Caco-2 (cell line): ENCODE results near the gene GPR150. TPM values are rescaled to one million over a fixed set of nuclear protein-coding genes. Genes with fewer than 3 reads are reported as not detected.

Experiments used
- BruUV-seq: library from RNA; stranded (reverse); fragments of 400-500 nt; replicated peaks from 2 replicates; lab custom pipeline; 2021; lab: Mats Ljungman, UMichigan
- CTCF ChIA-PET: fragments of 300-600 bp; sonication (Branson Sonifier 250); formaldehyde crosslinking; loops from one replicate; lab custom pipeline; 2022; ENCODE audit warnings: antibody characterized with exemption; lab: Charles Lee
- POLR2A ChIA-PET: fragments of 300-600 bp; sonication (Branson Sonifier 250); formaldehyde crosslinking; loops from one replicate; lab custom pipeline; 2022; ENCODE audit warnings: antibody characterized with exemption; lab: Charles Lee
- DNase-seq, 2 experiments: peaks; one replicate each; pipeline versions ENCODE4 v3.0.0 to v3.0.0-alpha.2; 2020 to 2022
- H3K27me3 ChIP-seq: replicated peaks from 2 replicates; pipeline ENCODE4 v1.6.0; 2011; ENCODE audit warnings: low read length; ENCODE audit not compliant: control insufficient read depth, insufficient read depth
- H3K36me3 ChIP-seq: 2 replicates; pipeline ENCODE4 v1.5.1; 2011; ENCODE audit warnings: low read length; ENCODE audit not compliant: control insufficient read depth, insufficient read depth
- H3K4me1 ChIP-seq: fragments of 250-450 bp; sonication (Bioruptor Pico); 2 replicates; pipeline ENCODE4 v1.5.1; 2020; ENCODE audit warnings: mild to moderate bottlenecking
- H3K4me3 ChIP-seq: 2 replicates; pipeline ENCODE4 v1.5.1; 2011; ENCODE audit warnings: low read depth, mild to moderate bottlenecking, control low read depth, low read length
- H3K9me3 ChIP-seq: fragments of 250-450 bp; sonication (Bioruptor Pico); 2 replicates; pipeline ENCODE4 v1.5.1; 2020; ENCODE audit warnings: mild to moderate bottlenecking, moderate library complexity
- H3K27ac Mint-ChIP-seq: one replicate; pipeline ENCODE4 v1.8.0; 2022; ENCODE audit warnings: mixed read lengths; ENCODE audit not compliant: unreplicated experiment
- H3K27me3 Mint-ChIP-seq: one replicate; pipeline ENCODE4 v1.8.0; 2022; ENCODE audit warnings: mixed read lengths; ENCODE audit not compliant: insufficient read depth, unreplicated experiment
- H3K36me3 Mint-ChIP-seq: one replicate; pipeline ENCODE4 v1.8.0; 2022; ENCODE audit warnings: mild to moderate bottlenecking, mixed read lengths; ENCODE audit not compliant: insufficient read depth, unreplicated experiment
- H3K4me1 Mint-ChIP-seq: one replicate; pipeline ENCODE4 v1.8.0; 2022; ENCODE audit warnings: low read depth, mixed read lengths; ENCODE audit not compliant: unreplicated experiment
- H3K4me3 Mint-ChIP-seq: one replicate; pipeline ENCODE4 v1.8.0; 2022; ENCODE audit warnings: mild to moderate bottlenecking, moderate library complexity, mixed read lengths; ENCODE audit not compliant: unreplicated experiment
- H3K9me3 Mint-ChIP-seq: one replicate; pipeline ENCODE4 v1.8.0; 2022; ENCODE audit warnings: mixed read lengths; ENCODE audit not compliant: unreplicated experiment
- CTCF ChIP-seq, 2 experiments: fragments of 200-600 bp in 1 of 2; IDR thresholded peaks; 1 replicate in 1 of 2; 2 replicates in 1 of 2; pipeline versions ENCODE4 v1.5.1 to v1.8.0; 2011 to 2022; ENCODE audit warnings: antibody characterized with exemption in 1 of 2, control low read depth in 1 of 2, inconsistent platforms in 1 of 2, low read depth in 1 of 2, low read length in 1 of 2, mild to moderate bottlenecking in 1 of 2, moderate library complexity in 1 of 2; ENCODE audit not compliant: insufficient read depth in 1 of 2, severe bottlenecking in 1 of 2, unreplicated experiment in 1 of 2
- intact Hi-C: fragments of 100-400 bp; cut with micrococcal nuclease; formaldehyde crosslinking; loops from one replicate; pipeline ENCODE4 v1.10.0; 2022; ENCODE audit not compliant: unreplicated experiment
- total RNA-seq: library from RNA; stranded (reverse); gene quantifications from 2 replicates; pipeline ENCODE4 v1.2.3, GENCODE V29; 2022

The GPR150 gene
- total RNA-seq, 1 experiment from 2014 or later = 0.27 TPM

- Histone ChIP-seq H3K4me3 (no peak overlapping the region), H3K27me3 (no peaks in the 10 kb centered on the region), H3K9me3 (no peaks in the 10 kb centered on the region), H3K36me3 (no peaks in the 10 kb centered on the region), H3K4me1 (no peaks in the 10 kb centered on the region)
- no peak overlapping the region for H3K4me3 Mint-ChIP-seq
- no TSS peak for BruUV-seq
- H3K27me3 Mint-ChIP-seq = no peaks in the 10 kb centered on the region
- H3K27ac Mint-ChIP-seq = no peak overlapping the region
- H3K36me3 Mint-ChIP-seq = no peaks in the 10 kb centered on the region
- intact Hi-C loops = no loop called here
- no peaks in the 10 kb centered on the region for H3K4me1 Mint-ChIP-seq
- ChIA-PET POLR2A (no interaction called here), CTCF (no interaction called here)
- TF ChIP-seq CTCF (IDR thresholded peaks at IDR 0.05; ENCODE audit: insufficient read depth in 1 of 2, low read depth in 1 of 2, low read length in 1 of 2, severe bottlenecking in 1 of 2, unreplicated experiment in 1 of 2) = no peak
- H3K9me3 Mint-ChIP-seq = no peaks in the 10 kb centered on the region
- no peak for DNase-seq
Observed at GRCh38 chr5:95654196-95654595, 34.3 kb downstream of the GPR150 start.

- Mint-ChIP-seq H3K36me3 (no peaks in the 10 kb centered on the region), H3K4me3 (no peak overlapping the region), H3K27me3 (no peaks in the 10 kb centered on the region), H3K9me3 (no peaks in the 10 kb centered on the region), H3K27ac (no peak overlapping the region), H3K4me1 (no peaks in the 10 kb centered on the region)
- no peak for TF ChIP-seq CTCF (IDR thresholded peaks at IDR 0.05; ENCODE audit: insufficient read depth in 1 of 2, low read depth in 1 of 2, low read length in 1 of 2, severe bottlenecking in 1 of 2, unreplicated experiment in 1 of 2)
- no peak for DNase-seq
- intact Hi-C loops = no loop called here
- ChIA-PET POLR2A (interaction anchor here (1.4 kb wide), 1 partner anchor 9 kb away, joined by 5 read pairs; the partner anchor contains the start of gene RFESD), CTCF (interaction anchor here (0.6 to 0.9 kb wide), 2 partner anchors 9 to 179 kb away, joined by 3 read pairs; partner anchors contain the start of gene RFESD)
- no peaks in the 10 kb centered on the region for H3K4me1 ChIP-seq
- no peak overlapping the region for H3K4me3 ChIP-seq
- H3K9me3 ChIP-seq = no peaks in the 10 kb centered on the region
- BruUV-seq = no TSS peak
- H3K36me3 ChIP-seq = no peaks in the 10 kb centered on the region
- H3K27me3 ChIP-seq = no peaks in the 10 kb centered on the region
Observed at GRCh38 chr5:95655575-95655974, 35.7 kb downstream of the GPR150 start.

GRCh38 chr5:95660060-95660459 lies 40.2 kb downstream of the GPR150 start:
- intact Hi-C loops = no loop called here
- DNase-seq = no peak
- ChIA-PET CTCF (no interaction called here), POLR2A (no interaction called here)
- TF ChIP-seq CTCF (IDR thresholded peaks at IDR 0.05; ENCODE audit: insufficient read depth in 1 of 2, low read depth in 1 of 2, low read length in 1 of 2, severe bottlenecking in 1 of 2, unreplicated experiment in 1 of 2) = no peak
- Mint-ChIP-seq H3K9me3 (no peaks in the 10 kb centered on the region), H3K36me3 (no peaks in the 10 kb centered on the region), H3K27ac (no peak overlapping the region), H3K4me3 (no peak overlapping the region), H3K27me3 (no peaks in the 10 kb centered on the region), H3K4me1 (no peaks in the 10 kb centered on the region)
- Histone ChIP-seq H3K27me3 (no peaks in the 10 kb centered on the region), H3K36me3 (no peaks in the 10 kb centered on the region), H3K4me3 (no peak overlapping the region), H3K9me3 (no peaks in the 10 kb centered on the region), H3K4me1 (0 out of 2 replicates have a peak, but pooled peaks cover 4% of the 10 kb centered on the region)
- no TSS peak for BruUV-seq
